SK-N-SH treated with all-trans-retinoic acid at 6 μM for 48 hours (cell line): ENCODE results near the gene SERP2.

Experiments used
- ARNTL ChIP-seq: fragments of 450-650 bp; formaldehyde crosslinking; IDR thresholded peaks from 2 replicates; pipeline ENCODE4 v1.5.0; 2020; ENCODE audit warnings: low read depth, mild to moderate bottlenecking, moderate library complexity, borderline replicate concordance
- GLIS3 ChIP-seq: fragments of 250-450 bp; sonication (Bioruptor Pico); IDR thresholded peaks from 2 replicates; pipeline ENCODE4 v1.5.0; 2020; ENCODE audit warnings: mild to moderate bottlenecking, moderate library complexity
- ISL1 ChIP-seq: fragments of 250-450 bp; sonication (Bioruptor Pico); IDR thresholded peaks from 2 replicates; pipeline ENCODE4 v2.1.2; 2022; ENCODE audit warnings: mild to moderate bottlenecking, moderate library complexity
- PATZ1 ChIP-seq: fragments of 250-450 bp; sonication (Bioruptor Pico); IDR thresholded peaks from 2 replicates; pipeline ENCODE4 v1.8.0; 2020; ENCODE audit warnings: mild to moderate bottlenecking, moderate library complexity, borderline replicate concordance
- SNAI2 ChIP-seq: fragments of 250-450 bp; sonication (Bioruptor Pico); IDR thresholded peaks from 2 replicates; pipeline ENCODE4 v1.5.0; 2020; ENCODE audit warnings: mild to moderate bottlenecking, moderate library complexity
- TCF4 ChIP-seq: fragments of 250-450 bp; sonication (Bioruptor Pico); IDR thresholded peaks from 2 replicates; pipeline ENCODE4 v1.8.0; 2021; ENCODE audit warnings: mild to moderate bottlenecking, moderate library complexity, borderline replicate concordance
- TOX ChIP-seq: fragments of 250-450 bp; sonication (Bioruptor Pico); IDR thresholded peaks from 2 replicates; pipeline ENCODE4 v1.8.0; 2021; ENCODE audit warnings: mild to moderate bottlenecking, moderate library complexity, borderline replicate concordance
- ZC3H10 ChIP-seq: fragments of 250-450 bp; sonication (Bioruptor Pico); IDR thresholded peaks from 2 replicates; pipeline ENCODE4 v1.5.1; 2021; ENCODE audit warnings: mild to moderate bottlenecking, moderate library complexity
- ZFP3 ChIP-seq: fragments of 250-450 bp; sonication (Bioruptor Pico); IDR thresholded peaks from 2 replicates; pipeline ENCODE4 v1.5.0; 2020; ENCODE audit warnings: mild to moderate bottlenecking, moderate library complexity
- ZFP30 ChIP-seq: fragments of 450-650 bp; formaldehyde crosslinking; IDR thresholded peaks from 2 replicates; pipeline ENCODE4 v1.5.0; 2022; ENCODE audit warnings: mild to moderate bottlenecking, moderate library complexity
- ZNF565 ChIP-seq: fragments of 450-650 bp; formaldehyde crosslinking; conservative IDR thresholded peaks from 2 replicates; pipeline ENCODE4 v1.5.0; 2020; ENCODE audit warnings: low read depth, mild to moderate bottlenecking, moderate library complexity
- ZNF70 ChIP-seq: fragments of 450-650 bp; formaldehyde crosslinking; IDR thresholded peaks from 2 replicates; pipeline ENCODE4 v1.5.0; 2020; ENCODE audit warnings: mild to moderate bottlenecking, moderate library complexity

DNA sequence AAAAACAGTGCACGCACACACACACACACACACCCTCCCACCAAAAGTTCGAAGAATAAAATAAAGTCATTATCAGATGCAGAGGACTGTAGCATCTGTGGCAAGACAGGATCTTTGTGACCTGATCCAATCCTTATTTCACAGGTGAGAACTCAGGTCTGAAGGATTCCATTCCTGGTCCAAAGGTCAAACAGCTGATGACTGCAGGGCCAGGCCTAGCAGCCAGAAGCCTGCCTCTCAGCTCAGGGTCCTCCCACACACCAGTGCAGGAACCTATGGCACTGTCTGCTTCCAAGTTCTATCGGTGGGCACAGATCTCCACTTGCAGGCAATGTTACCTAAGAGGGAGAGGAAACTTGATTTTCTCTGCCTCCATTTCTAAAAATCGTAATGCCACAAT lies 57.5 kb downstream of the SERP2 start:
- TF ChIP-seq PATZ1 (CRISPR knock-in tag) = no peak
- no peak for TF ChIP-seq ZNF70
- TF ChIP-seq SNAI2 (CRISPR knock-in tag) = no peak
- TF ChIP-seq ISL1 (CRISPR knock-in tag) = no peak
- no peak for TF ChIP-seq ZFP3 (CRISPR knock-in tag)
- TF ChIP-seq ZC3H10 = no peak
- no peak for TF ChIP-seq ARNTL (CRISPR knock-in tag)
- no peak for TF ChIP-seq ZFP30
- TF ChIP-seq TCF4 (CRISPR knock-in tag) = no peak
- no peak for TF ChIP-seq GLIS3
- TF ChIP-seq TOX (CRISPR knock-in tag) = no peak
- no peak for TF ChIP-seq ZNF565
